Right lobe of liver (tissue), 4 donors: ENCODE measurements around the gene BLTP2.

ENCODE experiments used
- CTCF ChIP-seq, 4 donors: fragments of 200-600 bp in 3 of 4; fragments of 450-650 bp in 1 of 4; IDR thresholded peaks; one replicate each; pipeline versions ENCODE4 v1.5.1 to v1.8.0; 2016 to 2022; ENCODE audit warnings: antibody characterized with exemption in 4 of 4, mild to moderate bottlenecking in 2 of 4
- POLR2A ChIP-seq: fragments of 450-650 bp; IDR thresholded peaks from one replicate; pipeline ENCODE4 v1.6.1; 2017; ENCODE audit warnings: antibody characterized with exemption, mild to moderate bottlenecking
- donor health status: DM: no; HTN: no; CAD: no.
- donor health status: DM: no; HTN: no; CAD: no.
- donor health status: DM: no; HTN: yes; CAD: no.

DNA sequence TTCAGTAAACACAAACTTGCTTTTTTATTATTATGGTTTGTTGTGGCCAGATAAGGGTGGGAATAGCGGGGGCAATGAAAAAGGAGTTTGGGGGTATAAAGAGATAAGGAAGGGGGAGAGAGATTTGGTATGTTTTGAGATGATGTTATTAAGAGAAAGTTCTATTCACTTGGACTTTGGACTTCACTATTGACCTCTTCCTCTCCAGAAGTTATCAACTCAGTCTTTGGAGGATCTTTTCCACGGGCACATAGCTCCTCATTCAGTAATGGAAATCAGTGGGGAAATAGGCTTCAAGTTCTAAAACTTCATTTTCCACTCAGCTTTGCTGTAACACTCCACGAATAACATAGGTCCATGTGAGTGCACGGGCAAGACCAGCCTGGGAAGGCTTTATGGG, 43.5 kb upstream of the BLTP2 start:
- TF ChIP-seq CTCF (IDR thresholded peaks at IDR 0.05), result no peak
- no peak for TF ChIP-seq POLR2A
